OCI-LY3 (cell line): ENCODE results near the gene RNF2.

Source experiments
- H2AFZ ChIP-seq: fragments of 200-600, 300-600 bp; shearing (Covaris generic); 2 replicates; pipeline ENCODE4 v1.6.0; 2014; ENCODE audit warnings: antibody characterized with exemption, low read depth, low read length
- H3K27ac ChIP-seq: fragments of 200-600, 300-600 bp; sonication (generic); 2 replicates; pipeline ENCODE4 v1.5.1; 2014; ENCODE audit warnings: mild to moderate bottlenecking, low read length, moderate library complexity, mixed read lengths
- H3K27me3 ChIP-seq: fragments of 200-600, 300-600 bp; sonication (generic); 2 replicates; pipeline ENCODE4 v1.6.1; 2014; ENCODE audit warnings: low read depth, low read length, mixed read lengths
- H3K36me3 ChIP-seq: fragments of 200-600, 300-600 bp; sonication (generic); replicated peaks from 2 replicates; pipeline ENCODE3; 2014; ENCODE audit warnings: low read depth, low read length, mixed read lengths
- H3K4me1 ChIP-seq: fragments of 300-600, 200-600 bp; sonication (generic); 2 replicates; pipeline ENCODE4 v1.6.1; 2014; ENCODE audit warnings: low read length, mixed read lengths
- H3K4me2 ChIP-seq: fragments of 200-600, 300-600 bp; sonication (generic); 2 replicates; pipeline ENCODE4 v1.6.1; 2014; ENCODE audit warnings: low read length, mixed read lengths
- H3K4me3 ChIP-seq: fragments of 300-600, 200-600 bp; sonication (generic); 2 replicates; pipeline ENCODE4 v1.5.1; 2014; ENCODE audit warnings: antibody characterized with exemption, mild to moderate bottlenecking, low read length, moderate library complexity
- H3K79me2 ChIP-seq: fragments of 300-600, 200-600 bp; shearing (Covaris generic); 2 replicates; pipeline ENCODE4 v1.6.1; 2014; ENCODE audit warnings: mild to moderate bottlenecking, low read length, mixed read lengths
- H3K9ac ChIP-seq: fragments of 300-600, 200-600 bp; shearing (Covaris generic); 2 replicates; pipeline ENCODE4 v1.6.0; 2014; ENCODE audit warnings: mild to moderate bottlenecking, low read length, moderate library complexity
- H3K9me3 ChIP-seq: fragments of 200-600, 300-600 bp; shearing (Covaris generic); 2 replicates; pipeline ENCODE4 v1.6.1; 2014; ENCODE audit warnings: low read length, mixed read lengths; ENCODE audit not compliant: insufficient read depth
- H4K20me1 ChIP-seq: fragments of 200-600, 300-600 bp; sonication (generic); 2 replicates; pipeline ENCODE4 v1.6.1; 2016; ENCODE audit warnings: low read length, mixed read lengths; ENCODE audit not compliant: insufficient read depth
- EZH2phosphoT487 ChIP-seq: fragments of 200-600 bp; shearing (Covaris generic); IDR thresholded peaks from 2 replicates; pipeline ENCODE4 v1.6.1; 2018; ENCODE audit warnings: antibody characterized with exemption, mixed run types, low read depth
- TF ChIP-seq, protein P1 (sequence below): fragments of 200-600, 300-600 bp; sonication (generic); IDR thresholded peaks from 2 replicates; pipeline ENCODE4 v1.5.1; 2014; ENCODE audit warnings: antibody characterized with exemption, low read length, low read depth

The RNF2 gene

DNA sequence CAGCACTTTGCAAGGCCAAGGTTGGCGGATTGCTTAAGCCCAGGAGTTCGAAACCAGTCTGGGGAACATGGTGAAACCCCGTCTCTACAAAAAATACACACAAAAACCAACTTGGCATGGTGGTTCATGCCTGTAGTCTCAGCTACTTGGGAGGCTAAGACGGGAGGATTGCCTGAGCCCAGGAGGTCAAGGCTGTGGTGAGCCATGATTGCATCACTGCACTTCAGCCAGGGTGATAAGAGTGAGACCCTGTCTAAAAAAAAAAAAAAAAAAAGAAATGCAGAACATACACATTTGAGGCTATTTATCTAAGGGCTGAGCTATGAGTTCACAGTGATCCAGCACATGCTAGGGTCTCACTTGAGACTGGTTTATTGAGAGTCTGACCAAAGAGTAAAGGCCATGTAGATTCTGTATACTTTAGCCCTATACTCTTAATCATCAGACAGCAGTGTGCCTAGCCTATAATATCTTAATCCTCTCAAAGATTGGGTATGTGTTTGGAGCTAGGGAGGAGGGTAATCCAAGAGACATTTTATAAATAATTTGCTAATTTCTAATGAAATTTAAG, 23.9 kb downstream of the RNF2 start:
- H3K4me1 ChIP-seq = 0 out of 2 replicates have a peak, but pooled peaks cover 3% of the 10 kb centered on the region
- peaks cover 25% of the 10 kb centered on the region for H4K20me1 ChIP-seq
- H3K36me3 ChIP-seq = peaks cover 5% of the 10 kb centered on the region
- no peak overlapping the region for H2AFZ ChIP-seq
- peaks cover 86% of the 10 kb centered on the region for H3K79me2 ChIP-seq
- no peaks in the 10 kb centered on the region for H3K9me3 ChIP-seq
- no peak overlapping the region for H3K4me3 ChIP-seq
- no peak overlapping the region for H3K27ac ChIP-seq
- H3K4me2 ChIP-seq = no peak overlapping the region
- no peak for TF ChIP-seq EZH2phosphoT487
- TF ChIP-seq, protein P1, sequence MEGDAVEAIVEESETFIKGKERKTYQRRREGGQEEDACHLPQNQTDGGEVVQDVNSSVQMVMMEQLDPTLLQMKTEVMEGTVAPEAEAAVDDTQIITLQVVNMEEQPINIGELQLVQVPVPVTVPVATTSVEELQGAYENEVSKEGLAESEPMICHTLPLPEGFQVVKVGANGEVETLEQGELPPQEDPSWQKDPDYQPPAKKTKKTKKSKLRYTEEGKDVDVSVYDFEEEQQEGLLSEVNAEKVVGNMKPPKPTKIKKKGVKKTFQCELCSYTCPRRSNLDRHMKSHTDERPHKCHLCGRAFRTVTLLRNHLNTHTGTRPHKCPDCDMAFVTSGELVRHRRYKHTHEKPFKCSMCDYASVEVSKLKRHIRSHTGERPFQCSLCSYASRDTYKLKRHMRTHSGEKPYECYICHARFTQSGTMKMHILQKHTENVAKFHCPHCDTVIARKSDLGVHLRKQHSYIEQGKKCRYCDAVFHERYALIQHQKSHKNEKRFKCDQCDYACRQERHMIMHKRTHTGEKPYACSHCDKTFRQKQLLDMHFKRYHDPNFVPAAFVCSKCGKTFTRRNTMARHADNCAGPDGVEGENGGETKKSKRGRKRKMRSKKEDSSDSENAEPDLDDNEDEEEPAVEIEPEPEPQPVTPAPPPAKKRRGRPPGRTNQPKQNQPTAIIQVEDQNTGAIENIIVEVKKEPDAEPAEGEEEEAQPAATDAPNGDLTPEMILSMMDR = no peak
- no peak overlapping the region for H3K9ac ChIP-seq
- no peaks in the 10 kb centered on the region for H3K27me3 ChIP-seq

DNA sequence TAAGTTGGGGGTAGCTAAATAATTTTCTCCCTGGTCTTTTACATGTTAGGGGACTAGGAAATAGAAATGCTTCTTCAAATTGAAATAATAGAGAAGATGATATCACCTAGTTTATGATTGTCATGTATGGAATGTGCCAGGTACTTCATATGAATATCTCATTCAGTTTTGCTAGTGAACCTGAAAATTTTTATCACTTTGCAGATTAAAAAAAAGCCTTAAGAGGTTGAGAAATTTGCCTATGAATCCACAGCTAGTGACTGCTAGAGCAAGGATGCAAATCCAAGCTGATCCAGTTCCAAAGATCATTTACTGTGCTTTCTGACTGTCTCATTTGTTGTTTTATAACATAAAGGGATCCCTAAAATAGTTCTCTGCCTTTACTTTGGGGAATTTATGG, 24.7 kb downstream of the RNF2 start:
- Histone ChIP-seq H3K4me3 (no peak overlapping the region), H3K4me2 (no peak overlapping the region), H3K79me2 (peaks cover 86% of the 10 kb centered on the region), H3K36me3 (peaks cover 4% of the 10 kb centered on the region), H3K27me3 (no peaks in the 10 kb centered on the region), H3K27ac (no peak overlapping the region), H2AFZ (no peak overlapping the region), H3K9ac (no peak overlapping the region), H3K9me3 (no peaks in the 10 kb centered on the region), H3K4me1 (0 out of 2 replicates have a peak, but pooled peaks cover 3% of the 10 kb centered on the region), H4K20me1 (peaks cover 28% of the 10 kb centered on the region)
- TF ChIP-seq, protein P1 = no peak
- TF ChIP-seq EZH2phosphoT487 = no peak

DNA sequence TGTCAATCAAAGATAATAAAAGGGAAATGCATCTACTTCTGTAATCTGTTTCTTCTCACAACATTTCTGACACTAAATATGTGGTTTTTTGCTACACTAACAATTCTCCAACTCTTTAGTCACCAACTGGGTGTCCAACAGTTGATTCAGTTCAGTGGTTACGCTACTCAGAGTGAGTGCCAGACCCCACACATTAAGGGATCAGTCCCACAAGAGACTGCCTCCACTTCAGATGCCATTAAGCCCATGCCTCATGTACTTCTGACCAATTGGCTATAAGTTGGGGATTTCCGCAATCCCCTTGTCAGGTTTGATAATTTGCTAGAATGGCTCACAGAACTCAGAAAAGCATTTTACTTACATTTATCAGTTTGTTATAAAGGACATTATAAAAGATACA, 28.4 kb downstream of the RNF2 start:
- no peak overlapping the region for H3K4me2 ChIP-seq
- H2AFZ ChIP-seq = no peak overlapping the region
- TF ChIP-seq, protein P1 = no peak
- no peak for TF ChIP-seq EZH2phosphoT487
- H3K9me3 ChIP-seq = no peaks in the 10 kb centered on the region
- H3K36me3 ChIP-seq = peaks cover 4% of the 10 kb centered on the region
- H4K20me1 ChIP-seq = peaks cover 19% of the 10 kb centered on the region
- H3K79me2 ChIP-seq = peaks cover 84% of the 10 kb centered on the region
- H3K27me3 ChIP-seq = no peaks in the 10 kb centered on the region
- H3K4me1 ChIP-seq = no peaks in the 10 kb centered on the region
- H3K27ac ChIP-seq = no peak overlapping the region
- H3K9ac ChIP-seq = no peak overlapping the region
- no peak overlapping the region for H3K4me3 ChIP-seq

DNA sequence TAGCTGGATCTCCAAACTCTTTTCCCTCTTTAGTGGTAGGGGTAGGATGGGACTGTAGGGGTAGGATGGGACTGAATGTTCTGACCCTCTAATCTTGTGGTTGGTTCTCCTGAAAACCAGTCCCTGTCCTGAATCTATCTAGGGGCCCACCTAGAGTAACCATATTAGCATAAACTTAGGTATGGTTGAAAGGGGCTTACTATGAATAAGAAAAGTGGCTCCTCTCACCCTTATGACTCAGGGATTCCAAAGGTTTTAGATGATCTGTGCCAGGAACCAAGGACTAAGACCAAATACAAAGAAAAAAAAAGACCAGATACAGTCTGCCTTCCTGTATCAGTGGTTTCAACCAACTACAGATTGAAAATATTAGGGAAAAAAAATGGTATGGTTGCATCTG, 28.9 kb downstream of the RNF2 start:
- H3K27me3 ChIP-seq = no peaks in the 10 kb centered on the region
- no peaks in the 10 kb centered on the region for H3K4me1 ChIP-seq
- H3K27ac ChIP-seq = no peak overlapping the region
- H3K9me3 ChIP-seq = no peaks in the 10 kb centered on the region
- H3K9ac ChIP-seq = no peak overlapping the region
- H3K36me3 ChIP-seq = peaks cover 4% of the 10 kb centered on the region
- TF ChIP-seq, protein P1 = no peak
- no peak for TF ChIP-seq EZH2phosphoT487
- no peak overlapping the region for H2AFZ ChIP-seq
- H3K4me3 ChIP-seq = no peak overlapping the region
- H3K79me2 ChIP-seq = peaks cover 85% of the 10 kb centered on the region
- no peak overlapping the region for H3K4me2 ChIP-seq
- H4K20me1 ChIP-seq = peaks cover 19% of the 10 kb centered on the region
